HuH-7 (cell line): ENCODE measurements around the gene HEATR3.
"Not testable (repeated sequence)": the region's sequence is repeated elsewhere in the genome, so short reads cannot be mapped to it uniquely, and the experiment has no call there.

Experiments
- DNase-seq: peaks from one replicate; pipeline ENCODE4 v3.0.0; 2011; ENCODE audit warnings: low spot score

Gene HEATR3

DNA sequence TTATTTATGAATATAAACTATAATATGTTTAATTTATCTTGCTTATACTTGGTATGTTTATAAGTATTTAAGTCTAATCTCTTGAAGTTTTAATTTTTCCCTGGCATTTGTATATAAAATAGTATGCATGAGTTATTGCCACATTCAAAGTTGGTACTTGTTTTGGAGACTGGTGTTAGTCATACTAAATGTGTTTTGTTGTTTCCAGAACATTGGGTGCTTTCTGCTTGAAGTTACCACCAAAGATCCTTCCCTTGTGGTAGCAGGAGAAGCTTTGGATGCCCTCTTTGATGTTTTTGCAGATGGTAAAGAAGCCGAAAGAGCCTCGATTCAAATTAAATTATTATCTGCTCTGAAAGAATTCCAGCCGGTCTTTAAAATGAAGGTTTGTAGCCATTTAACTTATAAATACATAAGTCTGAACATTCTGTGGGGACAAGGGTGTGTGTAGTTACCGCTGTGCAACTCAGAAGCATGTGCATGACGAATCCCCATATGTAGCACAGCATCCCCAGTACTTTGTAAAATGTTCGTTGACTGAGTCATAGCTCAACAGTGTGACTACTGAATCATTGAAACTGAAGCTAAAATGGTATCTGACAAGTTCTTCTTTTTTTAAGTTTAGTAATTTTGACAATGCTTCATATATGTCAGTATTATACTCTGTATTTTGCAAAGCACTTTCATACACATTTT, 36.4 kb downstream of the HEATR3 start:
- DNase-seq = no peak

DNA sequence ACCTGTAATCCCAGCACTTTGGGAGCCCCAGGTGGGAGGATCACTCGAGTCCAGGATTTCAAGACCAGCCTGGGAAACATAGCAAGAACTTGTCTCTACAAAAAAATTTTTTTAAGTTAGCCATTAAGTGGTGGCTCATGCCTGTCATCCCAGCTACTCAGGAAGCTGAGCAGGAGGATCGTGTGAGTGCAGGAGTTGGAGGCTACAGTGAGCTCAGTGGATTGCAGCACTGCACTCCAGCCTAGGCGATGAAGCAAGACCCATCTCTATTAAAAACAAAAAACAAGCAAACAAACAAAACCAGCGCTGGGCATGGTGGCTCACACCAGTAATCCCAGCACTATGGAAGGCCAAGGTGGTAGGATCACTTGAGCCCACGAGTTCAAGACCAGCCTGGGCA, 38.0 kb downstream of the HEATR3 start:
- no peak for DNase-seq

DNA sequence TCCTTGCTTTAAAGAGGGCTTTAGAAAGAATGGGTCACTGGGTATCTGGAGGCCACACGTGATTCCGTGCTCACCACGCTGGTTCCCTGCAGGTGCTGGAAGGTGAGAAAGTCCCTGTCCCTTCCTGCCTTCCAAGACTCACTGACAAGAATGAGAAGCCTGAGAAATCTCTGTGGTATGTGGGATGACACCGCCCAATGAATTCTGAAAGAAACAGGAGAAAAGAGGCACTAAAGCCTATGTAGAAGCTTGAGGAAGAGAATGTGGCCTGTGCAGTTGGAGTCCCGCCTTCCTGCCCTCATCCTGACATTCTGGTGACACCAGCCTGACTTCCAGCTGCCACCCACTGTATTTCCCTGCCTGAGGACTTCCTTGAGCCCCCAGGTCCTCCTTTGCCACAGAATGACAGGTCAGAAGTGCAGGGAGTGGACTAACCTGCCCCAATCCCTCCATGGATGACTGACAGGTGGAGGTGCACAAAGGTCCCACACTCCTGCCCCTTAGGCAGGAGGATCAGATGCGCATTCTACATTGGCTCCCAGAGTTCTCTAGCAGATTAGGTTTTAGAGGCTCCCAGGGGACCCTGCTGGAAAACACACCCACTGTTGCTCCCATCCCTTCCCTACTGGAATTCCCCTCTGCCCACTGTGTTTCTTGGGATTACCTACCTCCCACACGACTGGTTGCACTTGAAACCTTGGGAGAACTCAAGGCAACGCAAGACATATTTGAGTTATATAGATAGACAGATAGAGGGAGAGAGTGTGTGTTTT, 48.8 kb downstream of the HEATR3 start:
- DNase-seq = no peak

DNA sequence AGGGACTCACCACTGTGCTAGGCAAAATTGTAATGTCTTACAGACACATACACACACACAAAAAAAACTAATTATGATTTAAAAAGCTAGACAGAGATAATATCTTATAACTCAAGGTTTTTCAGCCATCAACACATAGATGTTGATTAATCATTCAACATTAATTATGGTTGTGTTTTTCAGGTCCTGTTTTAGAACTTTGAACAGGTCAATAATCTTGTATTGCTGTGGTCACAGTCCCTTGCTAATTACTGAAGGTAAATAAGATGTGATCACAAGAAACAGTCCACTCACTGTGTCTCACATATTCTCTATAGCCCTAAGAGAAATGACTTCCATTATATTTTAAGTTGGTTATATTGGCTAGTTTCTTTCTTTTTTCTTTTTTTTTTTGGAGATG, 54.9 kb downstream of the HEATR3 start:
- DNase-seq = no peak

DNA sequence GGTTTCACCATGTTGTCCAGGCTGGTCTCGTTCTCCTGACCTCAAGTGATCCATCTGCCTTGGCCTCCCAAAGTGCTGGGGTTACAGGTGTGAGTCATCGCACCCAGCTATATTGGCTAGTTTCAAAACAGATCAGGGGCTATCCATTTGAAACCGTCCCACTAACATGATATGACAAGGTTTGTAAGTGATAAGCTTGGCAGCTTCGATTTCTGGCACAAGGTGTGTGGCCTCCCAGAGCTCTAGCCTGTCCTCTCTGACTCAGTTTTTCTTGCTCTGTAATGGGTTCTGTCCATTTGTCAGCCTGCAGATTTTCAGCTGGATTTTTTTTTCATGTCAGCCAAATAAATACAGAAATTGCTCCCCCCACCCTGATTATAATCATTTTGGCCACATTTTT, 55.5 kb downstream of the HEATR3 start:
- no peak for DNase-seq

DNA sequence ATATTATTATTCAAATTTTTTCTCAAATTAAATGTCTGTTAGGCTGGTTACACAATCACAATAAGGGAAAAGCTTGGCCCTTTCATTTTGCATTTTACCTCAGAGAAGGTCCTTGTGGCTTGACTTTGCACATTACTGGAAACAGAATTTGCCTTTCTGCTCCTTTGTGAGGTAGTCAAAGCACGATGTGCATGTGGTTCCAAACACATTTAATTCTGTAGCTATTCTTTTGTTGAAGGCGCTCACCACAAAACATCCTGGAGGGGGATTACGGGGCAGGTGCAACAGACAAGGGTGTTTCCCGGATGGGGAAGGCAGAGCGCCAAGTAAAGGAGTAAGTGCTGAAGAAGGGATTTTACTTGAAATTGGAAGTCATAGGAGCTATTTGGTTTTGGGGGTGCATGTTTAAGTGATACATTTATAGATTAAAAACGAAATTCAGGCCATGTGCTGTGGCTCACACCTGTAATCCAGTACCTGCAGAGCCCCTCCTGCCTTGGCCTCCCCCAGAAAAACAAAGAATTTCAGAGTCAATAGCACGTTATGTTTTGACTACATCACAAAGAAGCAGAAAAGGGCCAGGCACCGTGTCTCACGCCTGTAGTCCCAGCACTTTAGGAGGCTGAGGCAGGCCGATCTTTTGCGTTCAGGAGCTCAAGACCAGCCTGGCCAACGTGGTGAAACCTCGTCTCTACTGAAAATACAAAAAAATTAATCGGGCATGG, 56.1 kb downstream of the HEATR3 start:
- no peak for DNase-seq

DNA sequence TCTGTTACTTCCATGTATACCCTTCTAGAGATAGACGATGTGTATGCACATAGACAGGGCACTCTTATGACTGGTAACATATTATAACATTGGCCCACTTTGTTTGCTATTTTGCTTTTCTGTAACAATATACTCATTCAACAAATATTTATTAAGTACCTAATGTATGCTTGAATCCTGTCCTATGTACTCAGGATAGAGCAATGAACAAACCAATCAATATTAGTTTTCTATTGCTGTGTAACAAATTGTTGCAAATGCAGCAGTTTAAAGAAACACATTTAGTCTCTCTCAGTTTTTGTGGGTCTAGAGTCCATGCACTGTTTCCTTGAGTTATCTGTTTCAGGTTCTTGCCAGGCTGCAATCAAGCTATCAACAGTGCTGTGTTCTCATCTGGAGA, 57.6 kb downstream of the HEATR3 start:
- no peak for DNase-seq

DNA sequence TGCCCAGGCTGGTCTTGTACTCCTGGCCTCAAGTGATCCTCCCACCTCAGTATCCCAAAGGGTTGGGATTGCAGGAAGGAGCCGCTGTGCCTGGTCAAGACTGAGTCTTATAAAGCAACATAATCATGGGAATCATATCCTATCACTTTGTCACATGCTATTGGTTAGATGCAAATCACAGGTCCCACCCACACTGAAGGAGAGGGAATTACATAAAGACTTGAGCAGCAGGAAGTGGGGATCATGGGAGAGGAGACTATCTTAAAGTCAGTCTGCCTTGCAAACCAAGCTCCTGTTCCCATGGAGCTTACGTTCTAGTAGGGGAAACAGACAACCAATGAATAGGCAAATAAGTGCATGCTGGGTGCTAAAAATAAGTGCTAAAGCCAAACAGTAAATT, 59.0 kb downstream of the HEATR3 start:
- no peak for DNase-seq

DNA sequence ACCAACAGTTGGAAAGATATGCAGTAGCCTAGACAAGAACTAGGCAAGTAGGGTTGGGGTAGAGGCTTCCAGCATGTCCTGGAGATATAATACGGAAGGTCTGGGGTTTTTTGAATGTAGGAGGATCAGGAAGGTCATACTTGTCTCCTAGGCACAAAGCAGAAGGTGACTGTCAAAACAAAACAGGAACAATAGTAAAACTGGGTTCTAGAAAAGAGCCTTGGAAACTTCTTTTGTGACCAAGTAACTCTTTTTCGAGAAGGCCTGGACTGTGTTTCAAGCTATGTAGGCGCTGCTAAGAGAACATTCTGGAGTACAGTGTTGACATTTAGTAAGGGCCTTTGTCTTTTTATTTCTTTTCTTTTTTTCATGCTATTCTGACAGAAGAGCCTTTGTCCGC, 60.4 kb downstream of the HEATR3 start:
- DNase-seq = no peak

DNA sequence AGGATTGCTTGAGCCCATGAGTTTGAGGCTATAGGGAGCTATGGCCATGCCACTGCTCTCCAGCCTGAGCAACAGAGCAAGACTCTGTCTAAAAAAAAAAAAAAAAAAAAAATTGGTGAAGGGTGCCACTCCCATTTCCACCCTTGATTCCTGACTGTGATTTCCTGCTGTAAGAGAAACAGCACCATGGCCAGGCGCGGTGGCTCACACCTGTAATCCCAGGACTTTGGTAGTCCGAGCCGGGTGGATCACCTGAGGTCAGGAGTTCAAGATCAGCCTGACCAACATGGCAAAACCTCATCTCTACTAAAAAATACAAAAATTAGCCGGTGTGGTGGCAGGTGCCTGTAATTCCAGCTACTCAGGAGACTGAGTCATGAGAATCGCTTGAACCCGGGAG, 66.8 kb downstream of the HEATR3 start:
- not testable (repeated sequence) for DNase-seq

DNA sequence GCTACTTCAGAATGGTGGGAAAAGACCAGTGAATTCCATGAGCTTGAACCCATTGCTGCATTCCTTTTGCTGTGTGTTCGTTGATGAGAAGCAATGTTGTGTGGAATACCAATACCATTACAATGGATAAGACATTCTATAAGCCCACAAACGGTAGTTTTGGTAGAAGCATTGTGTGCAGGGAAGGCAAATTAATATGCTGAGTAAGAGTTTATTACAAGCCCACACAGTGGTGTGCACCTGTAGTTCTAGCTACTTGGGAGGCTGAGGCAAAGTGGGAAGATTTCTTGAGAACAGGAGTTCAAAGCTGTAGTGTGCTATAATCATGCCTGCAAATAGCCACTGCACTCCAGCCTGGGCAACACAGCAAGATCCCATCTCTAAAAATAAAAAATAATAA, 67.4 kb downstream of the HEATR3 start:
- DNase-seq = no peak

DNA sequence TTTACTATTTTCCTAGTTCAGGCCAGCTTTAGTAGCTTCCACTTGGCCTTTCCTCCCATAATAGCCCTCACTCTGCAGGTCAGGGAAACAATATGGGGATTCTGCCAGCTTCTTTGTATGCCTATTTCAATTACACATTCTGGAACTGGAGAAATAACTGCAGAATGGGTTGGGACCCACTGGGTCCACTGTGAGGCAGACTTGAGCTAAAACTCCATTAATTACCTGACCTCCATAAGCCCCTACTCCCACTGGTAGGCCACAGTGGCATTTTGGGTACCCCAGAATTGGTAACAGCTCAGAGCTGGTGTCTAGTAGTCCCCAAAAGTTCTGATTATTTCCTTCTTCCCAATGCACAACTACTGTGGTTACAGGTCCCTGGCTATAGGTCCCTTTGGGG, 70.6 kb downstream of the HEATR3 start:
- DNase-seq = no peak

DNA sequence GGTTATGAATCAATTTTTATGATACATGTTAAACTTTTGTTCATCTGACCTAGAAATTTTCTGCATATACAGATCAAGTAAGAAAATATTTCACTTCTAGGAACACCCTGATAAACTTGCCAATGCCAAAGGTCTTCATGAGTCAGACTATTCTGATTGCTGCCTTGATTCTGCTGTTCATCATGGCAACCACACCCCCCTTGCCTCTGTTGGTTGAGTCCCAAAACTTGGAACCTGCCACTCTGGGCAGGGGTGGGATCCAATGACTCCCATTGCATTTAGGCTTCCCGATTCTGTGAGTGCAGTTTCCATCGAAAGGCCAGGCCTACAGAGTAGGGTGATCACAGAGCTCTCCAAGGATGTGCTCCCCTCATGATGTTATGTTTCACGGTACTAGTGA, 71.5 kb downstream of the HEATR3 start:
- DNase-seq = no peak

DNA sequence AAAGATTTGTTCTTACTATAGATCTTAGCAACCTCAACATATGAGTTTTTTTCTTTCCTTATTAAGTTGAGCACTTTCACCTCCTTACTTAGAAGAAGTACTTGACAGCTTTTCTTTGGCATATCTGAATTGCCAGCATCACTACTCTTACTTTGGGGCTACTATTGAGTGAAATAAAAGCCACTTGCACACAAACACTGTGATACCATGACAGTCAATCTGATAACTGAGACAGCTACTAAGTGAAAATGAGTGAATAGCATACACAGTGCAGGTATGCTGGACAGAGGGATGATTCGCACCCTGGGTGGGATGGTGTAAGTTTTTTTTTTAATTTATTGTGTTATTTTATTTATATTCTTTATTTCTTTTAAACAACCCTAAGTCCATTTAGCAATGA, 73.8 kb downstream of the HEATR3 start:
- DNase-seq = no peak

DNA sequence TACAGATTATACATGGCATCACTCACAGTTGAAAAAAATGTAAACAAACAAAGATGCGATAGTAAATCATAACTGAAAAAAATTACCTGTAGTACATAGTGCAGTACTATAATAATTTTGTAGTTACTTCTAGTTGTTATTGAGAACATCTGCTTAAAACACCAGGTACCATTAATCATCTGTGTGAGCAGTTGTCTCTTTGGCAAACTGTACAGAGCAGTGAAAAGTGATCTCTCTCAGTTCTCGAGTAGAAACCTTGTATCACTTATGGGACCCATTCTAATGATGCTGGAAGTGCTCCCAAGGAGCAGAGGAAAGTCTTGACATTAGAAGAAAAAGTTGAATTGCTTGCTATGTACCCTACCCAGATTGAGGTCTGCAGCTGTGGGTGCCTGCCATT, 78.4 kb downstream of the HEATR3 start:
- no peak for DNase-seq

DNA sequence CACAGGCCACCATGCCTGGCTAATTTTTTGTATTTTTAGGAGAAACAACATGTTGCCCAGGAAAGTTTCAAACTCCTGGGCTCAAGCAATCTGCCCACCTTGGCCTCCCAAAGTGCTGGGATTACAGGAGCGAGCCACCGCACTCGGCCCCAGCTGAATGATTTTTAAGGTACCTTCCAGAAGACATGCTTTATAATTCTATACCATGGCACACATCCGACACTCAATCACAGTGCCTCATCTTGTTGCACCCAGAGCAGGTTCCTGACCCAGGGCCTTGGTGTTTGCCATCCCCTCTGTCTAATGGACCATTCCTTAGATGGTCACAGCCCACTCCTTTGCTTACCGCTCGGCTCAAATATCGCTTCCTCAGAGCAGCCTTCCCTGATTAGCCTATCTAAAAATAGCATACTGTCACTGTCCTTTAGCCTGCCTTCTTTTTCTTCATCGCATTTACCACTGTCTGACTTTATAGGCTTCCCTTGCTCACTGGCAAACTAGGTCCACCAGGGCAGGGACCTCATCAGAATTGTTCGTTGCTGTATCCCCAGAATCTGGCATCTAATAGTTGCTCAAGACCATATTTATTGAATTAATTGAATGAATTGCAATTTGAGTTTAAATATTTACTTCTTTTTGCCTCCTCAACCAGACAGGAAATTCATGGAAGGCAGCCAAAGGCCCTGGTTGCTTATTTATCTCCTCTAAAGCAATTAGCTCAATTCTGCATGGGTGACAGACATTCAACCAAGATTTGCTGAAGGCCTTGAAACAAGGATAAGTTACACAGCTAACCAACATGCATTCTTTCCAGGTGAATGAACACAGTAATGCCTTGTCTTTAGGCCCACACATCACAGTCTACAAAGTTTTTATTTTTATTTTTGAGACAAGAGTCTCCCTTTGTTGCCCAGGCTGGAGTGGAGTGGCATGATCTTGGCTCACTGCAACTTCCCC, 81.0 kb downstream of the HEATR3 start:
- no peak for DNase-seq

DNA sequence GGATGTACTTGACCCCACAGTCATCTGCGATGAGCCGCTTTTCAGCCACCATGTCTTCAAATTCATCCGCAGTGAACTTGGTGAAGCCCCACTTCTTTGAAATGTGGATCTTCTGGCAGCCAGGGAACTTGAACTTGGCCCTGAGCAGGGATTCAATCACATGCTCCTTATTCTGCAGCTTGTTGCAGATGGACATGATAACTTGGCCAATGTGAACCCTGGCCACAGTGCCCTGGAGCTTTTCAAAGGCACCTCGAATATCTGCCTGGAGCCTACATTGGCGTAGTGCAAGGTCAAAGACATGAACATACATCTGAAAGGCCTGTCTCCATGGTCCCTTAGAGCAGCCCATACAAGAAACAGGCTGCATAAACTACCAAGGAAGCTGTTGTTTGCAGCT, 85.6 kb downstream of the HEATR3 start:
- no peak for DNase-seq

DNA sequence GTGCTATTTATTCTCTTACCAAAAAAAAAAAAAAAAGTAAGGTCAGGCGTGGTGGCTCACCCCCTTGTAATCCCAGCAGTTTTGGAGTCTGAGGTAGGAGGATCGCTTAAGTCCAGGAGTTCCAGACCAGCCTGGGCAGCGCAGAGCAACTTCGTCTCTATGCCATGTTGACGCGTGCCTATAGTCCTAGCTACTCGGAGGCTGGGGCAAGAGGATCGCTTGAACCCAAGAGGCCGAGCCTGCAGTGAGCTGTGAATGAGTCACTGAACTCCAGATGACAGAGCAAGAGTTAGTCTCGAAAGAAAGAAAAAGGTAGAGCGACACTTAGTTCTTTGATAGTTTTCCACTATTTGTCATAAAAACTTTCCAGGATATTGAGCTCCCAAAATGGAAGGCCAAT, 86.0 kb downstream of the HEATR3 start:
- DNase-seq = no peak

DNA sequence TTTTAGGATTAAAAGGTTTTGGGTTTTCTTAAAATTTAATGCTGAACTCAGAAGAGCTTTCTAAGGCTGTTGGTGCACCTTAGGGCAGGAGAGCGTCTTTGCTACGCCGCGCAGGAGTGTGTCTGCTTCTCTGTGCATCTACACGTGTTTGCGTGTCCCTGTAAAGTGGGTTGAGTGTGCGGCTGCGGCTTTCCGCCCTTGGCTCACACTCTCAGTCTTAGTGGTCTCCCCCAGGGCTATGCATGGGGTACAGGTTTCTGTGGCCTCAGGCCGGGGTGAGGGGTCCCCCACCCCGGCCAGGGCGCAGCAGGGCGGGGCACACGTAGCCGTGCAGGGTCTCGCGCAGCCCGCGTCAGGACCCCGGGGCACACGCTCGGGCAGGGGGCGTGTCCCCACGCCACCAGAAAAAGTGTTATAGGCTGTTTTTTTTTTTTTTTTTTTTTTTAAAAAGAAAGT, 86.6 kb downstream of the HEATR3 start:
- DNase-seq = no peak

DNA sequence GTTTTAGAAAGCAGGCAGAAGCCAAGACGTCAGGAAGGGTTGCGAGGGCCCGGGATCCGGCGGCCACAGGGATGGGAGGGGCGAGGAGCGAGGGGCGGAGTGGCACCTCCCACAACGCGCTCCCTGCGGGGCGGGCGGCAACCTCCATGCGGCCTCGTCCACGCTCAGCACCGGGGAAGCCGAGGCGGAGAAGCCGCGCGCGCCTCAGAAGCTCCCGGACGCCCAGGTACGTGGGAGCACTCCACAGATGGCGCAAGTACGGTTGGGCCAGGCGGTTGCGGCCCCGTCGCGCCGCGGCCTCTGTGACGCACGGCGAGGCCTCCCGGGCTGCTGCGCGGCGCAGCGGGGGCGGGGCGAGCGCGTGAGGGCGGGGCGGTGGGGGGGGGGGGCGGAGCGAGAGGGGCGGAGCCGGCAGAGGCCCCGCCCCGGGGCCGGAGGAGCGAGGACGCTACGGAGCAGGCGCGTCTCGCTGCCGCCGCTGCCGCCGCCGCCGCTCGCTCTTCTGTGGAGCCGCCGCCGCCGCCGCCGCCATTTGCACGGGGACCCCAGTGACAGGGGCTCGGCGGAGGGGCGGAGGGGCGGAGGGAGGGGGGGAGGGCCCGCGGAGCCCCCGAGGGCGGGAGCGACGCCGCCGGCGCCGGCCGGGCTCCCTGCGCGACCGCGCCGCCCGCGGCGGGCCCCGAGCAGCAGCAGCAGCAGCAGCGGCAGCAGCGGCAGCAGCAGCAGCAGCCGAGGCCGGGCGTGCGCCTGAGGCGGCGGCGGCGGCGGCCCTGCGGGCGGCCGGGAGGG, 87.2 kb downstream of the HEATR3 start, which contains the start of gene TENT4B:
TSS of gene TENT4B (plus strand) at position 500 of the 789 bp plus-strand sequence. CDS start 316 bp downstream, outside the sequence.
- DNase-seq = peak; percentile 75
